Measurements from ENCODE around the gene MSRB3. TPM values are rescaled to one million over a fixed set of nuclear protein-coding genes. Genes with fewer than 3 reads are reported as not detected.

The MSRB3 gene
- total RNA-seq, 4 donors from 2014 or later = 2.8 to 14.9 (median 9.3) TPM

DNA sequence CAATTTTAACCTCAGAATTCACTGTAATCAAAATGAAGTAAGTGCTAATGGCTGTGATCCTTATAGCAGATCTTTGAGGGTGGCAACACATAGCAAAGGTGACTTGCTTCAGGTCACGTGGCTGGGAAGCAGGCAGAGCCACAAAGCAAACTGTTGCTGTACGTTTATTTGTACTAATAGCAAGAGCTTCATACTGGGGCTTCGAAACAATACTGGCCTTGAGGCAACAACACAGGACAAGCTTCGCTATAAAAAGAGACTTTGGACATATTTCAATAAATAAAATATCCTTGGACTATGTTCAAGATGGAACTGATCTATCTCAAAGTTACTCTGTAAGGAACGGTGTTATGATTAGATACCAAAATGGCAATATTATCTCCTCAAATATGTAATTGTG lies 44.6 kb downstream of the MSRB3 start:
- Histone ChIP-seq H3K4me3 (no peak overlapping the region), H3K27ac (no peak overlapping the region), H3K9me3 (no peaks in the 10 kb centered on the region), H3K4me1 (no peaks in the 10 kb centered on the region), H3K36me3 (no peaks in the 10 kb centered on the region), H3K27me3 (no peaks in the 10 kb centered on the region)
- TF ChIP-seq POLR2A (IDR thresholded peaks at IDR 0.05) (no peak), CTCF (IDR thresholded peaks at IDR 0.05) (no peak)
- peak in 1 of 3 donors; percentile 52 for DNase-seq

GRCh38 chr12:65324056-65324455 lies 45.6 kb downstream of the MSRB3 start:
- Histone ChIP-seq H3K4me3 (no peak overlapping the region), H3K27me3 (no peaks in the 10 kb centered on the region), H3K4me1 (no peaks in the 10 kb centered on the region), H3K27ac (no peak overlapping the region), H3K9me3 (no peaks in the 10 kb centered on the region), H3K36me3 (no peaks in the 10 kb centered on the region)
- TF ChIP-seq CTCF (IDR thresholded peaks at IDR 0.05) (no peak), POLR2A (IDR thresholded peaks at IDR 0.05) (no peak)
- no peak for DNase-seq

- Histone ChIP-seq H3K27ac (no peak overlapping the region), H3K9me3 (no peaks in the 10 kb centered on the region), H3K4me3 (no peak overlapping the region), H3K4me1 (no peaks in the 10 kb centered on the region), H3K36me3 (no peaks in the 10 kb centered on the region), H3K27me3 (no peaks in the 10 kb centered on the region)
- no peak for DNase-seq
- no peak for TF ChIP-seq POLR2A (IDR thresholded peaks at IDR 0.05)
- TF ChIP-seq CTCF (IDR thresholded peaks at IDR 0.05) = no peak
These were observed 46.1 kb downstream of the MSRB3 start for GRCh38 chr12:65324551-65324950.

DNA sequence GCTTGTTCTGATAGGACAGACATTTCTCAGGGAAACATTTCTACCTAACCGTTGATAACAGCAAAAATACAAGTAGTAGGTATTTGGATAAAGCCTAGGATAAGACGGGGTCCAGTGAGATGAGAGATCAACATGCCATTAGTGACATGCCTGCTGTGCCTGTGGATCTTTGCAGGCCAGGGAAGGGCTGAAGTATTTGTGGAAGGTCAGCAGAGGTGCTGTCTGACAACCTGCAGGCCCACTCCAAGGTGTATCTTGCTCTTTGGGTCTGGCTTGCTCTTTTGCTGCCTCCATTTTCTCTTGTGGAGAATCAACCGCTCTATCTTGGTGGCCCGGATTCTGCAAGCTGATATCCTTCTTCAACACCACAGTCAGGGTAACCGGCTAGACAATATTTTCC lies 46.7 kb downstream of the MSRB3 start:
- Histone ChIP-seq H3K36me3 (no peaks in the 10 kb centered on the region), H3K27ac (no peak overlapping the region), H3K9me3 (no peaks in the 10 kb centered on the region), H3K4me3 (no peak overlapping the region), H3K4me1 (no peaks in the 10 kb centered on the region), H3K27me3 (no peaks in the 10 kb centered on the region)
- TF ChIP-seq POLR2A (IDR thresholded peaks at IDR 0.05) (no peak), CTCF (IDR thresholded peaks at IDR 0.05) (no peak)
- no peak for DNase-seq

GRCh38 chr12:65326616-65327015 lies 48.1 kb downstream of the MSRB3 start:
- no peak for DNase-seq
- no peak for TF ChIP-seq POLR2A (IDR thresholded peaks at IDR 0.05)
- no peak for TF ChIP-seq CTCF (IDR thresholded peaks at IDR 0.05)
- Histone ChIP-seq H3K27me3 (no peaks in the 10 kb centered on the region), H3K36me3 (no peaks in the 10 kb centered on the region), H3K9me3 (no peaks in the 10 kb centered on the region), H3K27ac (no peak overlapping the region), H3K4me1 (no peaks in the 10 kb centered on the region), H3K4me3 (no peak overlapping the region)

Measured in Peyer's patch (tissue), 4 donors.